ENCODE measurements around the gene NHLRC1. TPM values are rescaled to one million over a fixed set of nuclear protein-coding genes. Genes with fewer than 3 reads are reported as not detected.

The NHLRC1 gene
- total and polyA plus RNA-seq, 2 of the 13 experiments (the other 11 are each of a cell fraction or from before 2014, with no cell fraction given): 0.04 to 0.11 TPM

DNA sequence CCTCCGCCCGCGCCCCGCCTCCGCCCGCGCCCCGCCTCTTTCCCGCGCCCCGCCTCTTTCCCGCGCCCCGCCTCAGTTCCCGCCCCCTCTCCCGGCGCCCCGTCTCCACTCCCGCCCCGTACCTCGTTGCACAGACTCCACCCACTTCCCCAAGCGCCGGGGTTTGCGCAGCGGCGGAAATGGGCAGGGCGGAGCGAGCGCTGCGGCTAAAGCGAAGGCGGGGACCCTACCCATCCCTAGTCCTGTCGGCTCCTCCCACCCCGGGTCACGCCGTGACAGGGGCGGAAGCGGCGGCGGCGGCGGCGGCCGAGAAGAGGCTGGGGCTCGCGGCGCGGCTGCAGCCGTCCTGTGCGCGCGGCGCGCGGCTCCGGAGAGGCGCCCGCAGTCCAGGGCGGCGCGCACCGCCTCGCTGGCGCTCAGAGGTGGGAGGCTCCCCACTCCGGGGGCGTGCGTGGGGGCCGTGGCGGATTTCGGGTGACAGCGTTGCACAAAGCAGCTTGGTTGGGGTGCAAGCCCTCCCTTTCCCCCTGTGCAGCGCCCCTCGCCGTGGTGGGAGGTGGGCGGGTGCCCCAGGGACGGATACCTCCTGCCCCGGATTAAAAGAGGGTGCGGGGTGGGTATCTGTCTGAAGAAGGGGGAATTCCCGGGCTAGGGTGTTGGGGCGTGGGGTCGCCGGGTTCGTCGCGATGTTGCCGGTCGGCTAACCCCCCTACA is 32.8 kb upstream of the NHLRC1 start, which contains the start of gene KDM1B (continued):
- TF ChIP-seq, protein P1, sequence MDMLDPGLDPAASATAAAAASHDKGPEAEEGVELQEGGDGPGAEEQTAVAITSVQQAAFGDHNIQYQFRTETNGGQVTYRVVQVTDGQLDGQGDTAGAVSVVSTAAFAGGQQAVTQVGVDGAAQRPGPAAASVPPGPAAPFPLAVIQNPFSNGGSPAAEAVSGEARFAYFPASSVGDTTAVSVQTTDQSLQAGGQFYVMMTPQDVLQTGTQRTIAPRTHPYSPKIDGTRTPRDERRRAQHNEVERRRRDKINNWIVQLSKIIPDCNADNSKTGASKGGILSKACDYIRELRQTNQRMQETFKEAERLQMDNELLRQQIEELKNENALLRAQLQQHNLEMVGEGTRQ (IDR thresholded peaks at IDR 0.05; ENCODE audit: low read depth, low read length): no peak
- TF ChIP-seq, protein P1 (CRISPR knock-in tag; IDR thresholded peaks at IDR 0.05; ENCODE audit: borderline replicate concordance): no peak; the same call in 1 of the 2 replicates
- TF ChIP-seq TP53 (CRISPR knock-in tag; conservative IDR thresholded peaks at IDR 0.05) (no peak), ZNF761 (CRISPR knock-in tag; conservative IDR thresholded peaks at IDR 0.05) (no peak), TMF1 (CRISPR knock-in tag; IDR thresholded peaks at IDR 0.05; ENCODE audit: low read depth) (peak; percentile 5; the same call in 1 of the 2 replicates), ZNF160 (CRISPR knock-in tag; IDR thresholded peaks at IDR 0.05) (peak; percentile 67; the same call in 1 of the 2 replicates), NR2F2 (IDR thresholded peaks at IDR 0.05; ENCODE audit: borderline replicate concordance, low read depth) (peak; percentile 41; the same call in 1 of the 2 replicates), ZNF331 (CRISPR knock-in tag; IDR thresholded peaks at IDR 0.05) (no peak; the same call in 1 of the 2 replicates), CHD4 (IDR thresholded peaks at IDR 0.05; ENCODE audit: borderline replicate concordance, low read length) (no peak), RBM22 (optimal IDR thresholded peaks at IDR 0.05; ENCODE audit: low read length) (no peak), ZNF652 (CRISPR knock-in tag; IDR thresholded peaks at IDR 0.05; ENCODE audit: borderline replicate concordance, low read depth) (no peak)
- TF ChIP-seq, protein P2, sequence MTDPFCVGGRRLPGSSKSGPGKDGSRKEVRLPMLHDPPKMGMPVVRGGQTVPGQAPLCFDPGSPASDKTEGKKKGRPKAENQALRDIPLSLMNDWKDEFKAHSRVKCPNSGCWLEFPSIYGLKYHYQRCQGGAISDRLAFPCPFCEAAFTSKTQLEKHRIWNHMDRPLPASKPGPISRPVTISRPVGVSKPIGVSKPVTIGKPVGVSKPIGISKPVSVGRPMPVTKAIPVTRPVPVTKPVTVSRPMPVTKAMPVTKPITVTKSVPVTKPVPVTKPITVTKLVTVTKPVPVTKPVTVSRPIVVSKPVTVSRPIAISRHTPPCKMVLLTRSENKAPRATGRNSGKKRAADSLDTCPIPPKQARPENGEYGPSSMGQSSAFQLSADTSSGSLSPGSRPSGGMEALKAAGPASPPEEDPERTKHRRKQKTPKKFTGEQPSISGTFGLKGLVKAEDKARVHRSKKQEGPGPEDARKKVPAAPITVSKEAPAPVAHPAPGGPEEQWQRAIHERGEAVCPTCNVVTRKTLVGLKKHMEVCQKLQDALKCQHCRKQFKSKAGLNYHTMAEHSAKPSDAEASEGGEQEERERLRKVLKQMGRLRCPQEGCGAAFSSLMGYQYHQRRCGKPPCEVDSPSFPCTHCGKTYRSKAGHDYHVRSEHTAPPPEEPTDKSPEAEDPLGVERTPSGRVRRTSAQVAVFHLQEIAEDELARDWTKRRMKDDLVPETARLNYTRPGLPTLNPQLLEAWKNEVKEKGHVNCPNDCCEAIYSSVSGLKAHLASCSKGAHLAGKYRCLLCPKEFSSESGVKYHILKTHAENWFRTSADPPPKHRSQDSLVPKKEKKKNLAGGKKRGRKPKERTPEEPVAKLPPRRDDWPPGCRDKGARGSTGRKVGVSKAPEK (CRISPR knock-in tag; IDR thresholded peaks at IDR 0.05; ENCODE audit: borderline replicate concordance): no peak
- TF ChIP-seq, protein P3, sequence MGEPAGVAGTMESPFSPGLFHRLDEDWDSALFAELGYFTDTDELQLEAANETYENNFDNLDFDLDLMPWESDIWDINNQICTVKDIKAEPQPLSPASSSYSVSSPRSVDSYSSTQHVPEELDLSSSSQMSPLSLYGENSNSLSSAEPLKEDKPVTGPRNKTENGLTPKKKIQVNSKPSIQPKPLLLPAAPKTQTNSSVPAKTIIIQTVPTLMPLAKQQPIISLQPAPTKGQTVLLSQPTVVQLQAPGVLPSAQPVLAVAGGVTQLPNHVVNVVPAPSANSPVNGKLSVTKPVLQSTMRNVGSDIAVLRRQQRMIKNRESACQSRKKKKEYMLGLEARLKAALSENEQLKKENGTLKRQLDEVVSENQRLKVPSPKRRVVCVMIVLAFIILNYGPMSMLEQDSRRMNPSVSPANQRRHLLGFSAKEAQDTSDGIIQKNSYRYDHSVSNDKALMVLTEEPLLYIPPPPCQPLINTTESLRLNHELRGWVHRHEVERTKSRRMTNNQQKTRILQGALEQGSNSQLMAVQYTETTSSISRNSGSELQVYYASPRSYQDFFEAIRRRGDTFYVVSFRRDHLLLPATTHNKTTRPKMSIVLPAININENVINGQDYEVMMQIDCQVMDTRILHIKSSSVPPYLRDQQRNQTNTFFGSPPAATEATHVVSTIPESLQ (CRISPR knock-in tag; conservative IDR thresholded peaks at IDR 0.05): no peak
- TF ChIP-seq, protein P4, sequence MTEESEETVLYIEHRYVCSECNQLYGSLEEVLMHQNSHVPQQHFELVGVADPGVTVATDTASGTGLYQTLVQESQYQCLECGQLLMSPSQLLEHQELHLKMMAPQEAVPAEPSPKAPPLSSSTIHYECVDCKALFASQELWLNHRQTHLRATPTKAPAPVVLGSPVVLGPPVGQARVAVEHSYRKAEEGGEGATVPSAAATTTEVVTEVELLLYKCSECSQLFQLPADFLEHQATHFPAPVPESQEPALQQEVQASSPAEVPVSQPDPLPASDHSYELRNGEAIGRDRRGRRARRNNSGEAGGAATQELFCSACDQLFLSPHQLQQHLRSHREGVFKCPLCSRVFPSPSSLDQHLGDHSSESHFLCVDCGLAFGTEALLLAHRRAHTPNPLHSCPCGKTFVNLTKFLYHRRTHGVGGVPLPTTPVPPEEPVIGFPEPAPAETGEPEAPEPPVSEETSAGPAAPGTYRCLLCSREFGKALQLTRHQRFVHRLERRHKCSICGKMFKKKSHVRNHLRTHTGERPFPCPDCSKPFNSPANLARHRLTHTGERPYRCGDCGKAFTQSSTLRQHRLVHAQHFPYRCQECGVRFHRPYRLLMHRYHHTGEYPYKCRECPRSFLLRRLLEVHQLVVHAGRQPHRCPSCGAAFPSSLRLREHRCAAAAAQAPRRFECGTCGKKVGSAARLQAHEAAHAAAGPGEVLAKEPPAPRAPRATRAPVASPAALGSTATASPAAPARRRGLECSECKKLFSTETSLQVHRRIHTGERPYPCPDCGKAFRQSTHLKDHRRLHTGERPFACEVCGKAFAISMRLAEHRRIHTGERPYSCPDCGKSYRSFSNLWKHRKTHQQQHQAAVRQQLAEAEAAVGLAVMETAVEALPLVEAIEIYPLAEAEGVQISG (CRISPR knock-in tag; IDR thresholded peaks at IDR 0.05): no peak; the same call in 1 of the 2 replicates
- TF ChIP-seq, protein P5, sequence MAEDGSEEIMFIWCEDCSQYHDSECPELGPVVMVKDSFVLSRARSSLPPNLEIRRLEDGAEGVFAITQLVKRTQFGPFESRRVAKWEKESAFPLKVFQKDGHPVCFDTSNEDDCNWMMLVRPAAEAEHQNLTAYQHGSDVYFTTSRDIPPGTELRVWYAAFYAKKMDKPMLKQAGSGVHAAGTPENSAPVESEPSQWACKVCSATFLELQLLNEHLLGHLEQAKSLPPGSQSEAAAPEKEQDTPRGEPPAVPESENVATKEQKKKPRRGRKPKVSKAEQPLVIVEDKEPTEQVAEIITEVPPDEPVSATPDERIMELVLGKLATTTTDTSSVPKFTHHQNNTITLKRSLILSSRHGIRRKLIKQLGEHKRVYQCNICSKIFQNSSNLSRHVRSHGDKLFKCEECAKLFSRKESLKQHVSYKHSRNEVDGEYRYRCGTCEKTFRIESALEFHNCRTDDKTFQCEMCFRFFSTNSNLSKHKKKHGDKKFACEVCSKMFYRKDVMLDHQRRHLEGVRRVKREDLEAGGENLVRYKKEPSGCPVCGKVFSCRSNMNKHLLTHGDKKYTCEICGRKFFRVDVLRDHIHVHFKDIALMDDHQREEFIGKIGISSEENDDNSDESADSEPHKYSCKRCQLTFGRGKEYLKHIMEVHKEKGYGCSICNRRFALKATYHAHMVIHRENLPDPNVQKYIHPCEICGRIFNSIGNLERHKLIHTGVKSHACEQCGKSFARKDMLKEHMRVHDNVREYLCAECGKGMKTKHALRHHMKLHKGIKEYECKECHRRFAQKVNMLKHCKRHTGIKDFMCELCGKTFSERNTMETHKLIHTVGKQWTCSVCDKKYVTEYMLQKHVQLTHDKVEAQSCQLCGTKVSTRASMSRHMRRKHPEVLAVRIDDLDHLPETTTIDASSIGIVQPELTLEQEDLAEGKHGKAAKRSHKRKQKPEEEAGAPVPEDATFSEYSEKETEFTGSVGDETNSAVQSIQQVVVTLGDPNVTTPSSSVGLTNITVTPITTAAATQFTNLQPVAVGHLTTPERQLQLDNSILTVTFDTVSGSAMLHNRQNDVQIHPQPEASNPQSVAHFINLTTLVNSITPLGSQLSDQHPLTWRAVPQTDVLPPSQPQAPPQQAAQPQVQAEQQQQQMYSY (CRISPR knock-in tag; IDR thresholded peaks at IDR 0.05): peak; percentile 26; the same call in 1 of the 2 replicates
